HUDEP-2 (cell line): ENCODE data around the gene PRPF6.
"Not testable (repeated sequence)": the region's sequence is repeated elsewhere in the genome, so short reads cannot be mapped to it uniquely, and the experiment has no call there.

Experiments used
- DNase-seq, 76 experiments: peaks; one replicate each; lab custom pipeline; 2025; ENCODE audit not compliant: unreplicated experiment in 76 of 76; lab: John Stamatoyannopoulos, UW

The PRPF6 gene

GRCh38 chr20:64010711-64011237, 29.8 kb downstream of the PRPF6 start:
- DNase-seq: no peak

GRCh38 chr20:64011366-64011779, 30.4 kb downstream of the PRPF6 start:
- no peak for DNase-seq

GRCh38 chr20:64012385-64013154, 31.6 kb downstream of the PRPF6 start:
- DNase-seq: not testable (repeated sequence)

- no peak for DNase-seq
Measured at GRCh38 chr20:64015635-64016034, 34.7 kb downstream of the PRPF6 start.

GRCh38 chr20:64021124-64021975, 40.4 kb downstream of the PRPF6 start:
- DNase-seq: no peak

- no peak for DNase-seq
Measured at GRCh38 chr20:64022671-64023360, 41.9 kb downstream of the PRPF6 start.

- no peak for DNase-seq
Measured at GRCh38 chr20:64023361-64024140, 42.6 kb downstream of the PRPF6 start.

- DNase-seq: no peak
Measured at GRCh38 chr20:64024141-64024990, 43.4 kb downstream of the PRPF6 start.

- no peak for DNase-seq
Measured at GRCh38 chr20:64025101-64025825, 44.3 kb downstream of the PRPF6 start.

GRCh38 chr20:64025826-64026412, 45.0 kb downstream of the PRPF6 start:
- no peak for DNase-seq

- no peak for DNase-seq
Measured at GRCh38 chr20:64027981-64028685, 47.2 kb downstream of the PRPF6 start.

GRCh38 chr20:64029293-64030117, 48.6 kb downstream of the PRPF6 start:
- DNase-seq: no peak

- no peak for DNase-seq
Measured at GRCh38 chr20:64030371-64031134, 49.6 kb downstream of the PRPF6 start.

GRCh38 chr20:64031822-64032314, 50.9 kb downstream of the PRPF6 start:
- DNase-seq: no peak

GRCh38 chr20:64032706-64033624, 52.0 kb downstream of the PRPF6 start:
- no peak for DNase-seq
